ENCODE data around the gene CD99. TPM values are rescaled to one million over a fixed set of nuclear protein-coding genes. Genes with fewer than 3 reads are reported as not detected.

Gene CD99
- total and polyA plus RNA-seq, 9 of the 15 experiments (the other 6 are each of a cell fraction or from before 2014, with no cell fraction given) = 5.0 to 55.3 (median 34.5) TPM

GRCh38 chrX:2694914-2695267 lies 3.8 kb downstream of the CD99 start:
- TF ChIP-seq GTF2F1 (IDR thresholded peaks at IDR 0.05; ENCODE audit: low read depth, low read length) = no peak
- TF ChIP-seq ZNF830 (CRISPR knock-in tag; IDR thresholded peaks at IDR 0.05) = no peak
- no peak for TF ChIP-seq ZNF589 (CRISPR knock-in tag; IDR thresholded peaks at IDR 0.05; ENCODE audit: low read depth)
- TF ChIP-seq XRCC3 (IDR thresholded peaks at IDR 0.05) = no peak
- TF ChIP-seq CBFA2T3 (IDR thresholded peaks at IDR 0.05) = no peak
- TF ChIP-seq GATAD2B (IDR thresholded peaks at IDR 0.05; ENCODE audit: borderline replicate concordance) = no peak
- no peak for TF ChIP-seq ZNF511 (CRISPR knock-in tag; IDR thresholded peaks at IDR 0.05)
- TF ChIP-seq STAT5A (IDR thresholded peaks at IDR 0.05; ENCODE audit: borderline replicate concordance, low read length) = no peak
- no peak for TF ChIP-seq STAG1 (CRISPR knock-in tag; IDR thresholded peaks at IDR 0.05; ENCODE audit: borderline replicate concordance)
- TF ChIP-seq, protein P1, sequence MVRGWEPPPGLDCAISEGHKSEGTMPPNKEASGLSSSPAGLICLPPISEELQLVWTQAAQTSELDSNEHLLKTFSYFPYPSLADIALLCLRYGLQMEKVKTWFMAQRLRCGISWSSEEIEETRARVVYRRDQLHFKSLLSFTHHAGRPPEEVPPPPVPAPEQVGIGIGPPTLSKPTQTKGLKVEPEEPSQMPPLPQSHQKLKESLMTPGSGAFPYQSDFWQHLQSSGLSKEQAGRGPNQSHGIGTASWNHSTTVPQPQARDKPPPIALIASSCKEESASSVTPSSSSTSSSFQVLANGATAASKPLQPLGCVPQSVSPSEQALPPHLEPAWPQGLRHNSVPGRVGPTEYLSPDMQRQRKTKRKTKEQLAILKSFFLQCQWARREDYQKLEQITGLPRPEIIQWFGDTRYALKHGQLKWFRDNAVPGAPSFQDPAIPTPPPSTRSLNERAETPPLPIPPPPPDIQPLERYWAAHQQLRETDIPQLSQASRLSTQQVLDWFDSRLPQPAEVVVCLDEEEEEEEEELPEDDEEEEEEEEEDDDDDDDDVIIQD (CRISPR knock-in tag; IDR thresholded peaks at IDR 0.05) = no peak
- no peak for TF ChIP-seq ETV1 (tag; conservative IDR thresholded peaks at IDR 0.05; ENCODE audit: low read depth)
- no peak for TF ChIP-seq HNRNPLL (IDR thresholded peaks at IDR 0.05; ENCODE audit: low read depth, low read length, poor library complexity, severe bottlenecking)
- TF ChIP-seq BRD9 (IDR thresholded peaks at IDR 0.05; ENCODE audit: low read depth, partially characterized antibody) = no peak
- no peak for TF ChIP-seq YY1 (IDR thresholded peaks at IDR 0.05; ENCODE audit: borderline replicate concordance in 1 of 3, control insufficient read depth in 1 of 3, extremely low read depth in 1 of 3, insufficient read depth in 3 of 3, insufficient read length in 1 of 3, insufficient replicate concordance in 2 of 3, low read depth in 1 of 3, low read length in 2 of 3)
- H3K36me3 ChIP-seq (ENCODE audit: control insufficient read depth, insufficient read depth, low read length) = no peaks in the 10 kb centered on the region
- ATAC-seq (no peak), DNase-seq (ENCODE audit: extremely low read depth in 1 of 4, low spot score in 3 of 4) (no peak), FAIRE-seq (no peak)
- no peak overlapping the region for H2AFZ ChIP-seq (ENCODE audit: low read depth, low read length)
- H3K9ac ChIP-seq (ENCODE audit: insufficient read depth in 1 of 2, low read depth in 2 of 2, low read length in 2 of 2) = no peak overlapping the region
- H3K79me2 ChIP-seq (ENCODE audit: control insufficient read depth, insufficient read depth, low read length) = no peaks in the 10 kb centered on the region; the same call in 1 of the 3 replicates
- 69% methylated on average over 7 of the region's 7 CpGs for WGBS (ENCODE audit: insufficient coverage, low coverage, missing lambda C conversion rate)
- H3K27me3 ChIP-seq (ENCODE audit: control insufficient read depth in 2 of 2, insufficient read depth in 2 of 2, low read length in 2 of 2) = no peaks in the 10 kb centered on the region
- H3K4me2 ChIP-seq (ENCODE audit: insufficient read depth, low read length) = no peak overlapping the region
- H3K9me1 ChIP-seq (ENCODE audit: control insufficient read depth, insufficient read depth, low read length) = no peaks in the 10 kb centered on the region
- no peak overlapping the region for H3K27ac ChIP-seq (ENCODE audit: extremely low read depth, low read depth, low read length)
- no TSS peak for BruUV-seq (replicated peaks)
- H3K4me3 ChIP-seq = no peak overlapping the region
- CTCF ChIA-PET (ENCODE audit: low intra/inter-chr PET ratio) = no interaction called here
- in situ Hi-C loops (cut with MboI) (no loop called here), intact Hi-C loops (cut with micrococcal nuclease) (no loop called here)
- no peaks in the 10 kb centered on the region for H4K20me1 ChIP-seq (replicated peaks; ENCODE audit: control insufficient read depth, insufficient read depth, low read length)
- peaks cover 8 to 28% of the 10 kb centered on the region in 2 experiments; a peak in 4 of 5 replicates for H3K4me1 ChIP-seq (replicated peaks in 1 of 2; ENCODE audit: control insufficient read depth in 2 of 2, insufficient read depth in 2 of 2, low read length in 2 of 2)
- no peaks in the 10 kb centered on the region for H3K9me3 ChIP-seq (replicated peaks; ENCODE audit: control insufficient read depth, insufficient read depth, low read depth, low read length)
- POLR2A ChIA-PET = no interaction called here
